K562 (cell line): Measurements from ENCODE around the gene MRPL2. TPM values are rescaled to one million over a fixed set of nuclear protein-coding genes. Genes with fewer than 3 reads are reported as not detected.

Source experiments
- BCL6 ChIP-seq: fragments of 250-450 bp; sonication (Bioruptor Pico); IDR thresholded peaks from 2 replicates; pipeline ENCODE4 v1.4.0; 2020
- BRD4 ChIP-seq: fragments of 200-600 bp; sonication (generic); IDR thresholded peaks from 2 replicates; pipeline ENCODE4 v1.6.1; 2017; ENCODE audit warnings: inconsistent platforms
- CBX1 ChIP-seq: sonication (generic); IDR thresholded peaks from 2 replicates; pipeline ENCODE4 v1.6.1; 2016; ENCODE audit warnings: antibody characterized with exemption, low read depth, mild to moderate bottlenecking
- CCNT2 ChIP-seq: IDR thresholded peaks from 2 replicates; pipeline ENCODE4 v1.6.1; 2011; ENCODE audit warnings: borderline replicate concordance, low read depth, mild to moderate bottlenecking, moderate library complexity, mixed read lengths, low read length; ENCODE audit not compliant: insufficient read length; ENCODE audit errors: extremely low read depth
- FOXA1 ChIP-seq: fragments of 450-650 bp; IDR thresholded peaks from 2 replicates; pipeline ENCODE4 v1.6.1; 2016; ENCODE audit warnings: mild to moderate bottlenecking, borderline replicate concordance
- FOXP1 ChIP-seq: sonication (generic); formaldehyde crosslinking; IDR thresholded peaks from 2 replicates; pipeline ENCODE4 v1.8.0; 2022; ENCODE audit warnings: mild to moderate bottlenecking, missing genetic modification reagents
- JUN ChIP-seq, 2 experiments: sonication (generic) in 1 of 2; formaldehyde crosslinking in 1 of 2; IDR thresholded peaks; 2 replicates each; pipeline versions ENCODE4 v1.6.1 to v1.8.0; 2012 to 2022; ENCODE audit warnings: borderline replicate concordance in 2 of 2, mild to moderate bottlenecking in 2 of 2, improper control_type of control experiment in 1 of 2, low read depth in 1 of 2, low read length in 1 of 2, missing genetic modification reagents in 1 of 2
- JUNB ChIP-seq: fragments of 450-650 bp; formaldehyde crosslinking; conservative IDR thresholded peaks from 2 replicates; pipeline ENCODE4 v1.4.0; 2020; ENCODE audit warnings: mild to moderate bottlenecking
- KLF16 ChIP-seq: IDR thresholded peaks from 2 replicates; pipeline ENCODE4 v1.6.1; 2016; ENCODE audit warnings: antibody characterized with exemption
- LCOR ChIP-seq: sonication (generic); formaldehyde crosslinking; IDR thresholded peaks from 2 replicates; pipeline ENCODE4 v1.8.0; 2022; ENCODE audit warnings: mild to moderate bottlenecking, missing genetic modification reagents
- OTX1 ChIP-seq: fragments of 450-650 bp; formaldehyde crosslinking; IDR thresholded peaks from 2 replicates; pipeline ENCODE4 v1.4.0; 2022; ENCODE audit warnings: mild to moderate bottlenecking
- PRMT5 ChIP-seq: sonication (generic); formaldehyde crosslinking; IDR thresholded peaks from 2 replicates; pipeline ENCODE4 v1.5.0; 2020; ENCODE audit warnings: missing genetic modification reagents
- SRSF1 ChIP-seq: fragments of 200-400 bp; formaldehyde crosslinking; IDR thresholded peaks from 2 replicates; pipeline ENCODE4 v1.6.1; 2017; ENCODE audit warnings: mild to moderate bottlenecking, low read depth, low read length, moderate library complexity
- TAF9B ChIP-seq: fragments of 450-650 bp; IDR thresholded peaks from 2 replicates; pipeline ENCODE4 v1.6.1; 2018; ENCODE audit warnings: mild to moderate bottlenecking; ENCODE audit not compliant: partially characterized antibody
- YBX1 ChIP-seq: fragments of 450-650 bp; IDR thresholded peaks from 2 replicates; pipeline ENCODE4 v1.7.1; 2016; ENCODE audit warnings: mild to moderate bottlenecking
- ZNF23 ChIP-seq: fragments of 250-450 bp; sonication (Bioruptor Pico); IDR thresholded peaks from 2 replicates; pipeline ENCODE4 v1.4.0; 2020; ENCODE audit warnings: mild to moderate bottlenecking
- ZNF232 ChIP-seq: sonication (generic); formaldehyde crosslinking; IDR thresholded peaks from 2 replicates; pipeline ENCODE4 v1.8.0; 2022; ENCODE audit warnings: mild to moderate bottlenecking, missing genetic modification reagents
- ZNF253 ChIP-seq: fragments of 250-450 bp; sonication (Bioruptor Pico); conservative IDR thresholded peaks from 2 replicates; pipeline ENCODE4 v1.6.1; 2021; ENCODE audit warnings: mild to moderate bottlenecking
- ZNF311 ChIP-seq: fragments of 250-450 bp; sonication (Bioruptor Pico); IDR thresholded peaks from 2 replicates; pipeline ENCODE4 v1.4.0; 2020; ENCODE audit warnings: mild to moderate bottlenecking, moderate library complexity
- ZNF644 ChIP-seq: fragments of 200-800 bp; sonication (Bioruptor generic); IDR thresholded peaks from 2 replicates; pipeline ENCODE4 v1.6.1; 2016; ENCODE audit warnings: low read depth, missing genetic modification characterization, missing compliant biosample characterization
- ZNF79 ChIP-seq: fragments of 250-450 bp; sonication (Bioruptor Pico); IDR thresholded peaks from 2 replicates; pipeline ENCODE4 v1.4.0; 2020; ENCODE audit warnings: low read depth, mild to moderate bottlenecking, moderate library complexity
- ZNF830 ChIP-seq: fragments of 250-450 bp; sonication (Bioruptor Pico); IDR thresholded peaks from 2 replicates; pipeline ENCODE4 v1.5.0; 2021; ENCODE audit warnings: mild to moderate bottlenecking
- polyA plus RNA-seq, 8 experiments: library from polyadenylated mRNA; depleted of rRNA in 4 of 8; stranded (reverse) in 5 of 8; unstranded in 3 of 8; fragments of >200 nt; fragmentation: Nextera tagmentation in 2 of 8; fragmentation: Illumina TruSeq in 1 of 8; extraction: Ambion mirVana in 2 of 8; extraction: Trizol in 1 of 8; gene quantifications; 2 replicates each; pipeline versions ENCODE4 v1.2.1 to v1.2.3, GENCODE V29; 2011 to 2014; ENCODE audit warnings: inconsistent platforms in 1 of 8, missing spikeins in 1 of 8
- total RNA-seq, 7 experiments: library from RNA; depleted of rRNA in 6 of 7; stranded (reverse); fragments of >200 nt in 6 of 7; fragmentation: Illumina TruSeq in 2 of 7; extraction: Trizol in 2 of 7; gene quantifications; 2 replicates each; pipeline versions ENCODE4 v1.2.1 to v1.2.3, GENCODE V29; 2011 to 2021; ENCODE audit warnings: low replicate concordance in 1 of 7
- TF ChIP-seq, protein P1 (sequence below): fragments of 450-650 bp; IDR thresholded peaks from 2 replicates; pipeline ENCODE4 v1.6.1; 2016; ENCODE audit warnings: low read depth, mild to moderate bottlenecking, moderate library complexity
- TF ChIP-seq, protein P2 (sequence below): sonication (generic); formaldehyde crosslinking; IDR thresholded peaks from 2 replicates; pipeline ENCODE4 v1.8.0; 2022; ENCODE audit warnings: mild to moderate bottlenecking, missing genetic modification reagents
- TF ChIP-seq, protein P3 (sequence below), 2 experiments: fragments of 450-650 bp in 1 of 2; sonication (generic) in 1 of 2; formaldehyde crosslinking; conservative IDR thresholded peaks; 2 replicates each; pipeline versions ENCODE4 v1.4.0 to v1.8.1; 2020 to 2022; ENCODE audit warnings: mild to moderate bottlenecking in 1 of 2, missing genetic modification reagents in 1 of 2
- TF ChIP-seq, protein P4 (sequence below): fragments of 450-650 bp; IDR thresholded peaks from 2 replicates; pipeline ENCODE4 v1.6.1; 2018; ENCODE audit warnings: mild to moderate bottlenecking, low read depth; ENCODE audit not compliant: partially characterized antibody
- TF ChIP-seq, protein P5 (sequence below): sonication (generic); formaldehyde crosslinking; IDR thresholded peaks from 2 replicates; pipeline ENCODE4 v1.5.0; 2020; ENCODE audit warnings: missing genetic modification reagents

MRPL2 gene
- total and polyA plus RNA-seq, 9 of the 15 experiments (the other 6 are each of a cell fraction or from before 2014, with no cell fraction given), result 63.1 to 262 (median 121) TPM

GRCh38 chr6:43013843-43014433 is 45.3 kb downstream of the MRPL2 start, which contains the start of the genes KLHDC3 and MEA1 (continued):
- no peak for TF ChIP-seq JUNB (CRISPR knock-in tag)
- TF ChIP-seq, protein P1, sequence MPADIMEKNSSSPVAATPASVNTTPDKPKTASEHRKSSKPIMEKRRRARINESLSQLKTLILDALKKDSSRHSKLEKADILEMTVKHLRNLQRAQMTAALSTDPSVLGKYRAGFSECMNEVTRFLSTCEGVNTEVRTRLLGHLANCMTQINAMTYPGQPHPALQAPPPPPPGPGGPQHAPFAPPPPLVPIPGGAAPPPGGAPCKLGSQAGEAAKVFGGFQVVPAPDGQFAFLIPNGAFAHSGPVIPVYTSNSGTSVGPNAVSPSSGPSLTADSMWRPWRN, result no peak
- TF ChIP-seq JUN (IDR thresholded peaks at IDR 0.05; ENCODE audit: borderline replicate concordance, low read depth, low read length), result peak; percentile 58; the same call in 1 of the 2 replicates
- no peak for TF ChIP-seq JUN (CRISPR knock-in tag; IDR thresholded peaks at IDR 0.05; ENCODE audit: borderline replicate concordance)
- no peak for TF ChIP-seq BCL6 (CRISPR knock-in tag)
- no peak for TF ChIP-seq YBX1
- TF ChIP-seq CBX1, result no peak; the same call in 1 of the 2 replicates
- TF ChIP-seq ZNF253 (CRISPR knock-in tag), result no peak
- no peak for TF ChIP-seq PRMT5 (CRISPR knock-in tag)
- TF ChIP-seq OTX1, result no peak
- no peak for TF ChIP-seq SRSF1
- no peak for TF ChIP-seq ZNF79 (CRISPR knock-in tag)
- no peak for TF ChIP-seq CCNT2
- TF ChIP-seq, protein P2, sequence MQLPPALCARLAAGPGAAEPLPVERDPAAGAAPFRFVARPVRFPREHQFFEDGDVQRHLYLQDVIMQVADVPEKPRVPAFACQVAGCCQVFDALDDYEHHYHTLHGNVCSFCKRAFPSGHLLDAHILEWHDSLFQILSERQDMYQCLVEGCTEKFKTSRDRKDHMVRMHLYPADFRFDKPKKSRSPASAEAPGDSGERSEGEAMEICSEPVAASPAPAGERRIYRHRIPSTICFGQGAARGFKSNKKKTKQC (CRISPR knock-in tag), result 0 out of 2 replicates have a peak, but pooled peaks have one; percentile 14
- TF ChIP-seq FOXA1, result no peak
- TF ChIP-seq ZNF232 (CRISPR knock-in tag), result no peak
- TF ChIP-seq ZNF830 (CRISPR knock-in tag), result no peak
- TF ChIP-seq, protein P3, sequence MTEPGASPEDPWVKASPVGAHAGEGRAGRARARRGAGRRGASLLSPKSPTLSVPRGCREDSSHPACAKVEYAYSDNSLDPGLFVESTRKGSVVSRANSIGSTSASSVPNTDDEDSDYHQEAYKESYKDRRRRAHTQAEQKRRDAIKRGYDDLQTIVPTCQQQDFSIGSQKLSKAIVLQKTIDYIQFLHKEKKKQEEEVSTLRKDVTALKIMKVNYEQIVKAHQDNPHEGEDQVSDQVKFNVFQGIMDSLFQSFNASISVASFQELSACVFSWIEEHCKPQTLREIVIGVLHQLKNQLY (CRISPR knock-in tag; conservative IDR thresholded peaks at IDR 0.05), result no peak; a peak in 1 of 4 replicates
- TF ChIP-seq FOXP1 (CRISPR knock-in tag), result peak; percentile 93; the same call in 1 of the 2 replicates
- TF ChIP-seq, protein P4, sequence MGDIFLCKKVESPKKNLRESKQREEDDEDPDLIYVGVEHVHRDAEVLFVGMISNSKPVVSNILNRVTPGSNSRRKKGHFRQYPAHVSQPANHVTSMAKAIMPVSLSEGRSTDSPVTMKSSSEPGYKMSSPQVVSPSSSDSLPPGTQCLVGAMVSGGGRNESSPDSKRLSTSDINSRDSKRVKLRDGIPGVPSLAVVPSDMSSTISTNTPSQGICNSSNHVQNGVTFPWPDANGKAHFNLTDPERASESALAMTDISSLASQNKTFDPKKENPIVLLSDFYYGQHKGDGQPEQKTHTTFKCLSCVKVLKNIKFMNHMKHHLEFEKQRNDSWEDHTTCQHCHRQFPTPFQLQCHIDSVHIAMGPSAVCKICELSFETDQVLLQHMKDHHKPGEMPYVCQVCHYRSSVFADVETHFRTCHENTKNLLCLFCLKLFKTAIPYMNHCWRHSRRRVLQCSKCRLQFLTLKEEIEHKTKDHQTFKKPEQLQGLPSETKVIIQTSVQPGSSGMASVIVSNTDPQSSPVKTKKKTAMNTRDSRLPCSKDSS, result no peak
- TF ChIP-seq ZNF23 (CRISPR knock-in tag), result no peak
- no peak for TF ChIP-seq TAF9B
- no peak for TF ChIP-seq ZNF311 (CRISPR knock-in tag)
- no peak for TF ChIP-seq KLF16
- TF ChIP-seq ZNF644 (tag), result no peak
- TF ChIP-seq, protein P5, sequence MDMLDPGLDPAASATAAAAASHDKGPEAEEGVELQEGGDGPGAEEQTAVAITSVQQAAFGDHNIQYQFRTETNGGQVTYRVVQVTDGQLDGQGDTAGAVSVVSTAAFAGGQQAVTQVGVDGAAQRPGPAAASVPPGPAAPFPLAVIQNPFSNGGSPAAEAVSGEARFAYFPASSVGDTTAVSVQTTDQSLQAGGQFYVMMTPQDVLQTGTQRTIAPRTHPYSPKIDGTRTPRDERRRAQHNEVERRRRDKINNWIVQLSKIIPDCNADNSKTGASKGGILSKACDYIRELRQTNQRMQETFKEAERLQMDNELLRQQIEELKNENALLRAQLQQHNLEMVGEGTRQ (CRISPR knock-in tag), result peak; percentile 83
- TF ChIP-seq LCOR (CRISPR knock-in tag), result peak; percentile 99
- no peak for TF ChIP-seq BRD4
